ENCODE measurements around the gene FAM193B. TPM values are rescaled to one million over a fixed set of nuclear protein-coding genes. Genes with fewer than 3 reads are reported as not detected.

FAM193B gene
- total RNA-seq, 1 donor from 2014 or later, result 227 TPM

DNA sequence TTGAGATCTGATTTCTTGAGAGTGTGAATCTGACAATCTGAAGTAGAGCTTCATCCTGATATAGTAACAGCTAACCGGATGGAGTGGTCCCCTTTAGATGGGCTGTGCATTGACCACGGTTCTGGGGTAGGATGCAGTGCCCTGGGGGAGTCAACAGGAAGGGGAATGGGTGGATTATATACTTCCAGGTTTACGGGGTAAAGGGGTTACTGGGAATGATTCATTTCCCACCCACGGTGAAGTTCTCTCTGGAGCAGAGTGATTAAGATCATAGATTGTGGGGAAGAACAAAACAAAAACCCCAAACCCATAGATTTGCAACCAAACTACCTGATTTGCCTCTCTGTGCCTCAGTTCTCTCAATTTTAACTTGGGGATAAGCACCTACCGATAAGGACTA, 44.1 kb upstream of the FAM193B start:
- peaks cover 7% of the 10 kb centered on the region for H3K9me3 Mint-ChIP-seq (ENCODE audit: unreplicated experiment)
- peaks cover 6% of the 10 kb centered on the region for H3K4me1 Mint-ChIP-seq (ENCODE audit: low read depth, unreplicated experiment)
- DNase-seq, result no peak

DNA sequence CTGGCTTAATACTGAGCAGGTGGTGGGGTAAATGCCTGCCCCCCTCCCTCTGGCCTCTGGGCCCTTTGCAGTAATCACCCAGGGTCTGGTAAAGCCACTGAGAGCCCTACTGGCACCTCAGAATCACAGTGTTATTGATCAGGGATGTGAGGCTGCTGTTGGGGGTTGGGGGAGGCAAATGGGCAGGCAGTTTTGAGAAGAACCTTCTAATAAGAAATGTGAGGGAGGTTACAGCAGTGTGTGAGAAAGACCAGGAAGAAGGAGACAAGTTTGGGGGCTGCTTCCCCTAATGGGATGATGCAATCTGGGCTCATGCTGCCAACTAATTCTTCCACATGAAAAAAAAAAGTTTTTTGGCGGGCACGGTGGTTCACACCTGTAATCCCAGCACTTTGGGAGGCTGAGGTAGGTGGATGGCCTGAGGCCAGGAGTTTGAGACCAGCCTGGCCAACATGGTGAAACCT, 42.4 kb upstream of the FAM193B start:
- Mint-ChIP-seq H3K9me3 (ENCODE audit: unreplicated experiment) (peaks cover 5% of the 10 kb centered on the region), H3K27me3 (ENCODE audit: unreplicated experiment) (peaks cover 8% of the 10 kb centered on the region), H3K4me1 (ENCODE audit: low read depth, unreplicated experiment) (peaks cover 6% of the 10 kb centered on the region), H3K4me3 (ENCODE audit: unreplicated experiment) (no peak overlapping the region), H3K27ac (ENCODE audit: unreplicated experiment) (no peak overlapping the region), H3K36me3 (ENCODE audit: unreplicated experiment) (no peaks in the 10 kb centered on the region)
- no peak for TF ChIP-seq CTCF (IDR thresholded peaks at IDR 0.05; ENCODE audit: partially characterized antibody, unreplicated experiment)
- DNase-seq, result no peak

More for the DNA sequence above, 44.1 kb upstream of the FAM193B start:
- no peak for TF ChIP-seq CTCF (IDR thresholded peaks at IDR 0.05; ENCODE audit: partially characterized antibody, unreplicated experiment)
- H3K27ac Mint-ChIP-seq (ENCODE audit: unreplicated experiment), result no peak overlapping the region
- H3K27me3 Mint-ChIP-seq (ENCODE audit: unreplicated experiment), result peaks cover 7% of the 10 kb centered on the region
- H3K36me3 Mint-ChIP-seq (ENCODE audit: unreplicated experiment), result no peaks in the 10 kb centered on the region
- no peak overlapping the region for H3K4me3 Mint-ChIP-seq (ENCODE audit: unreplicated experiment)

GRCh38 chr5:177595991-177596774, 41.8 kb upstream of the FAM193B start:
- Mint-ChIP-seq H3K4me1 (ENCODE audit: low read depth, unreplicated experiment) (peaks cover 6% of the 10 kb centered on the region), H3K27me3 (ENCODE audit: unreplicated experiment) (peaks cover 8% of the 10 kb centered on the region), H3K9me3 (ENCODE audit: unreplicated experiment) (peaks cover 9% of the 10 kb centered on the region), H3K27ac (ENCODE audit: unreplicated experiment) (no peak overlapping the region), H3K4me3 (ENCODE audit: unreplicated experiment) (no peak overlapping the region), H3K36me3 (ENCODE audit: unreplicated experiment) (no peaks in the 10 kb centered on the region)
- TF ChIP-seq CTCF (IDR thresholded peaks at IDR 0.05; ENCODE audit: partially characterized antibody, unreplicated experiment), result no peak
- no peak for DNase-seq

DNA sequence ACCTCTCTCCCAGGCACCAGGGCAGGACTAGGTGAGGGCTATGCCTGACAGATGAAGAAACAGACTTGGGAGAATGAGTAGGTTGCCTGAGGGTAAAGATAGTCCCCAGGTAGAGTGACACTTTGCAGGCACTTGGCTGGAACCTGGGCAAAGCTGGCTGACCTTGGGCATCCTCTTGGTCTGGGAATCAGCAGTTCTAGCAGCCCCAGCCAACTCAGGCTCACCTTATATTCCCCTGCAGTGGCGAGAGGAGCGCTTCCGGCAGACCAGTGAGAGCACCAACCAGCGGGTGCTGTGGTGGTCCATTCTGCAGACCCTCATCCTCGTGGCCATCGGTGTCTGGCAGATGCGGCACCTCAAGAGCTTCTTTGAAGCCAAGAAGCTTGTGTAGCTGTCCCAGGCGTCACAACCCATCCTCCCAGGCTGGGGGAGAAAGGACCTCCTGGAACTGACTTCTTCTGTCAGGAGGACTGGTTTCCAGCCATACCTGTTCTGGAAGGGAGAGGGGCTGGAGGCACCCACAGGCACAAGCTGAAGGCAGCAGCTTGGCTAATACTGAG, 40.7 kb upstream of the FAM193B start:
- Mint-ChIP-seq H3K36me3 (ENCODE audit: unreplicated experiment) (no peaks in the 10 kb centered on the region), H3K27ac (ENCODE audit: unreplicated experiment) (no peak overlapping the region), H3K9me3 (ENCODE audit: unreplicated experiment) (peaks cover 5% of the 10 kb centered on the region), H3K27me3 (ENCODE audit: unreplicated experiment) (peaks cover 2% of the 10 kb centered on the region), H3K4me3 (ENCODE audit: unreplicated experiment) (no peak overlapping the region), H3K4me1 (ENCODE audit: low read depth, unreplicated experiment) (no peaks in the 10 kb centered on the region)
- TF ChIP-seq CTCF (IDR thresholded peaks at IDR 0.05; ENCODE audit: partially characterized antibody, unreplicated experiment), result no peak
- DNase-seq, result no peak

- no peak for DNase-seq
- H3K36me3 Mint-ChIP-seq (ENCODE audit: unreplicated experiment), result no peaks in the 10 kb centered on the region
- no peaks in the 10 kb centered on the region for H3K4me1 Mint-ChIP-seq (ENCODE audit: low read depth, unreplicated experiment)
- peaks cover 5% of the 10 kb centered on the region for H3K9me3 Mint-ChIP-seq (ENCODE audit: unreplicated experiment)
- TF ChIP-seq CTCF (IDR thresholded peaks at IDR 0.05; ENCODE audit: partially characterized antibody, unreplicated experiment), result no peak
- H3K4me3 Mint-ChIP-seq (ENCODE audit: unreplicated experiment), result peak overlapping the region; percentile 99
- H3K27ac Mint-ChIP-seq (ENCODE audit: unreplicated experiment), result peak overlapping the region; percentile 52
- H3K27me3 Mint-ChIP-seq (ENCODE audit: unreplicated experiment), result peaks cover 2% of the 10 kb centered on the region
Measured at GRCh38 chr5:177594071-177594470, 39.7 kb upstream of the FAM193B start.
